Measurements from ENCODE around the gene SCN3A. TPM values are rescaled to one million over a fixed set of nuclear protein-coding genes. Genes with fewer than 3 reads are reported as not detected.

Gene SCN3A
- total and polyA plus RNA-seq, 2 of the 4 experiments (the other 2 are of a cell fraction), result 0.26 to 0.90 TPM

DNA sequence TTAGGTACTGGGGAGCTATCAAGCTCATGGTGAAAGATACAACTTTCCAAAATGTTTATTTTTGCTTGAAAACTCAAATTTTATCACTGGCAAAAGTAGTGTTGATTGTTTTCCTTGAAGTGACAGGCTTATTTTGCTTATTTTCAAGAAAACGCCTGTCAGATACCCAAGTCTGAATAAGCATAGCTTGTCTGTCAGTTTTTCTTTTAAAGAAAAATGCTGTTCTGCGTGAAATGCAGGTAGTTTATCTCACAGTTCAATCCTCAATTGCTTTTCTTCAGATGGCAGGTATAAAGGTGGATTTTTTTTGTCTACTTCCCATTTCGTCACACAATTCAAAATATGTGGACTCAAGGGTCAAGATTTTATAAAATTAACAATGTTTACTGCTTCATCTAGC is 145.9 kb downstream of the SCN3A start:
- no TSS peak for BruUV-seq (replicated peaks)
- ATAC-seq (ENCODE audit: low read depth) (no peak), DNase-seq (no peak)
- no peaks in the 10 kb centered on the region for H3K79me1 ChIP-seq (ENCODE audit: low read depth in 1 of 2, low read length in 2 of 2)
- H2AK9ac ChIP-seq (replicated peaks; ENCODE audit: low read depth, low read length, poor library complexity), result no peak overlapping the region
- no peak overlapping the region for H3K4me3 ChIP-seq (ENCODE audit: insufficient read depth, low read depth, low read length)
- no peak overlapping the region for H3K14ac ChIP-seq (replicated peaks; ENCODE audit: low read depth, low read length)
- no peaks in the 10 kb centered on the region for H3K36me3 ChIP-seq (ENCODE audit: control insufficient read depth, insufficient read depth, low read length)
- ChIA-PET POLR2A (ENCODE audit: unreplicated experiment) (no interaction called here), CTCF (no interaction called here)
- no peak overlapping the region for H4K8ac ChIP-seq (ENCODE audit: low read depth in 2 of 2, low read length in 2 of 2)
- H3K9me1 ChIP-seq (ENCODE audit: insufficient read depth, low read length), result no peaks in the 10 kb centered on the region
- no peak for TF ChIP-seq MAFK (IDR thresholded peaks at IDR 0.05; ENCODE audit: low read depth, low read length)
- TF ChIP-seq CEBPB (IDR thresholded peaks at IDR 0.05; ENCODE audit: low read depth, low read length), result no peak
- no peak for TF ChIP-seq SMC3 (IDR thresholded peaks at IDR 0.05; ENCODE audit: low read depth, low read length)
- no peak for TF ChIP-seq RCOR1 (IDR thresholded peaks at IDR 0.05; ENCODE audit: insufficient replicate concordance, low read length)
- TF ChIP-seq, protein P1, sequence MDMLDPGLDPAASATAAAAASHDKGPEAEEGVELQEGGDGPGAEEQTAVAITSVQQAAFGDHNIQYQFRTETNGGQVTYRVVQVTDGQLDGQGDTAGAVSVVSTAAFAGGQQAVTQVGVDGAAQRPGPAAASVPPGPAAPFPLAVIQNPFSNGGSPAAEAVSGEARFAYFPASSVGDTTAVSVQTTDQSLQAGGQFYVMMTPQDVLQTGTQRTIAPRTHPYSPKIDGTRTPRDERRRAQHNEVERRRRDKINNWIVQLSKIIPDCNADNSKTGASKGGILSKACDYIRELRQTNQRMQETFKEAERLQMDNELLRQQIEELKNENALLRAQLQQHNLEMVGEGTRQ (IDR thresholded peaks at IDR 0.05; ENCODE audit: low read depth, low read length), result no peak
- no peak for TF ChIP-seq RFX5 (IDR thresholded peaks at IDR 0.05; ENCODE audit: low read depth, low read length)
- TF ChIP-seq CTCF (conservative IDR thresholded peaks at IDR 0.05; ENCODE audit: low read depth, low read length), result no peak
- TF ChIP-seq FOS (IDR thresholded peaks at IDR 0.05; ENCODE audit: low read depth, low read length), result no peak
- dilution Hi-C loops (cut with HindIII; ENCODE audit: low sequenced_read_pairs, unreplicated experiment) (no loop called here), intact Hi-C loops (cut with micrococcal nuclease) (no loop called here), in situ Hi-C loops (cut with MboI; ENCODE audit: low sequenced_read_pairs) (no loop called here)
- no peak overlapping the region for H3K27ac ChIP-seq (ENCODE audit: insufficient read depth, low read length)
- 60% methylated on average over 1 of the region's 3 CpGs; no CpG with 5 or more reads in 1 of the 2 experiments for WGBS, 2 experiments (ENCODE audit: extremely low coverage in 2 of 2, insufficient read length in 1 of 2)
- H4K91ac ChIP-seq (ENCODE audit: insufficient read depth, low read depth, low read length), result no peak overlapping the region
- H3K4me2 ChIP-seq (ENCODE audit: low read depth, low read length), result no peak overlapping the region
- H2BK15ac ChIP-seq (ENCODE audit: low read depth, low read length), result no peak overlapping the region
- H3K56ac ChIP-seq (ENCODE audit: extremely low read depth, insufficient read depth, low read length), result no peak overlapping the region
- H2BK20ac ChIP-seq (ENCODE audit: low read depth, low read length), result no peak overlapping the region
- no peaks in the 10 kb centered on the region for H3K4me1 ChIP-seq (ENCODE audit: control insufficient read depth, insufficient read depth, low read length)
- H2BK5ac ChIP-seq (ENCODE audit: low read depth, low read length, poor library complexity, severe bottlenecking), result no peak overlapping the region
- H3K23ac ChIP-seq (ENCODE audit: low read depth, low read length), result no peak overlapping the region
- H2AFZ ChIP-seq (replicated peaks; ENCODE audit: low read length, poor library complexity), result no peak overlapping the region
- H3K4ac ChIP-seq (ENCODE audit: low read depth, low read length), result no peak overlapping the region
- H4K5ac ChIP-seq (ENCODE audit: low read depth, low read length), result no peak overlapping the region
- no peak overlapping the region for H2BK120ac ChIP-seq (ENCODE audit: low read depth, low read length)
- no peaks in the 10 kb centered on the region for H3K9me3 ChIP-seq (ENCODE audit: control insufficient read depth, insufficient read depth, low read length)
- no peak overlapping the region for H3K18ac ChIP-seq (ENCODE audit: low read depth, low read length)
- H3K9ac ChIP-seq (ENCODE audit: low read depth, low read length), result no peak overlapping the region
- no peaks in the 10 kb centered on the region for H3K27me3 ChIP-seq (ENCODE audit: control insufficient read depth, insufficient read depth, low read length)
- H2AK5ac ChIP-seq (ENCODE audit: low read depth, low read length), result no peak overlapping the region
- no peaks in the 10 kb centered on the region for H4K20me1 ChIP-seq (ENCODE audit: insufficient read depth, low read length)

Data from IMR-90 (cell line).